Measurements from ENCODE around the gene DPM2. TPM values are rescaled to one million over a fixed set of nuclear protein-coding genes. Genes with fewer than 3 reads are reported as not detected.

Gene DPM2
- total RNA-seq, 2 donors from 2014 or later, result 26.0 to 49.8 TPM

- ATAC-seq (no peak), DNase-seq (ENCODE audit: low spot score in 2 of 2) (no peak)
- H3K9me3 Mint-ChIP-seq, result no peaks in the 10 kb centered on the region
- H3K36me3 Mint-ChIP-seq, result no peaks in the 10 kb centered on the region
- peak overlapping the region; percentile 60 to 95 for H3K27ac Mint-ChIP-seq
Observed at GRCh38 chr9:127947841-127948710, 10.4 kb upstream of the DPM2 start.

DNA sequence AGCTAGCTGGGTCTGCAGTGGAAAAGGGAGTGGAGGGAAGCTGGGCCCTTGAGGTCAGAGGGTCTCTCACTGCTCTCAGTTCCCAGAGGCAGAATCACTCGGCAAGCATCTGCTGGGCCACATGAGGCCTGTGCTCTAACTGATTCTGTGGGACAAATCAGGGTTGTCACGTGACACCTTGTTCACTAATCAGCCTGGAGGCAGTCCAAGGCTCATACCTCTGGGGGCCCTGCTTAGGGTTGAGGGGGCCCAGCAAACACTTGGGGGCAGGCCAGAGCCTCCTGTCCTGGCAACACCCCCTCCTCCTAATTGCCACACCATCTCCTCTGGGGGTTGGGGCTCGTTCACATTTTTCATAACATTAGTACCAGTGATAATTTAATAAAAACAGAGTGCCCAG is 9.1 kb upstream of the DPM2 start:
- no peaks in the 10 kb centered on the region for H3K36me3 Mint-ChIP-seq
- DNase-seq (ENCODE audit: low spot score in 2 of 2), result no peak
- ATAC-seq, result no peak
- no peaks in the 10 kb centered on the region for H3K9me3 Mint-ChIP-seq
- H3K27ac Mint-ChIP-seq, result peak overlapping the region; percentile 60 to 93

GRCh38 chr9:127945942-127946341 is 8.3 kb upstream of the DPM2 start:
- ATAC-seq (no peak), DNase-seq (ENCODE audit: low spot score in 2 of 2) (no peak)
- Mint-ChIP-seq H3K9me3 (no peaks in the 10 kb centered on the region), H3K27ac (peak overlapping the region; percentile 24 to 50), H3K36me3 (no peaks in the 10 kb centered on the region)

DNA sequence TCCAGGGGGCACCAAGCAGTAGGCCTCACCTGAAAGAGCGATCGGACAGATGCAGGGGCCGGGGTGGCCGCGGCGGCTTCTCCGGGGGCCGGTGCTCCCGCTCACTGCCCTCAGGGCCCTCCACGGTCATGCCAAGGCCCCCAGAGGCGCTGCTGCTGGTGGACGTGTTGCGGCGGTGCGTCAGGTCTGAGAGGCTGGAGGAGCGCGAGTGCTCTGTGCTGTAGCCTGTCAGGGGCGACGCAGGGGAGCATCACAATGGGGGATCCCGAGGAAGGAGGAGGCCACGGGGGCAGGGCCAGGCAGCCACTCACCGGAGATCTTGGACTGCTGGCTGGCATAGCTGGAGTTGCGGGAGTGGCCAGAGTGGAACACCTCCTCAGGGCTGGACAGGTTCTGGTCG is 7.7 kb upstream of the DPM2 start:
- ATAC-seq (no peak), DNase-seq (ENCODE audit: low spot score in 2 of 2) (no peak)
- no peaks in the 10 kb centered on the region for H3K36me3 Mint-ChIP-seq
- H3K9me3 Mint-ChIP-seq, result no peaks in the 10 kb centered on the region
- no peak overlapping the region for H3K27ac Mint-ChIP-seq

DNA sequence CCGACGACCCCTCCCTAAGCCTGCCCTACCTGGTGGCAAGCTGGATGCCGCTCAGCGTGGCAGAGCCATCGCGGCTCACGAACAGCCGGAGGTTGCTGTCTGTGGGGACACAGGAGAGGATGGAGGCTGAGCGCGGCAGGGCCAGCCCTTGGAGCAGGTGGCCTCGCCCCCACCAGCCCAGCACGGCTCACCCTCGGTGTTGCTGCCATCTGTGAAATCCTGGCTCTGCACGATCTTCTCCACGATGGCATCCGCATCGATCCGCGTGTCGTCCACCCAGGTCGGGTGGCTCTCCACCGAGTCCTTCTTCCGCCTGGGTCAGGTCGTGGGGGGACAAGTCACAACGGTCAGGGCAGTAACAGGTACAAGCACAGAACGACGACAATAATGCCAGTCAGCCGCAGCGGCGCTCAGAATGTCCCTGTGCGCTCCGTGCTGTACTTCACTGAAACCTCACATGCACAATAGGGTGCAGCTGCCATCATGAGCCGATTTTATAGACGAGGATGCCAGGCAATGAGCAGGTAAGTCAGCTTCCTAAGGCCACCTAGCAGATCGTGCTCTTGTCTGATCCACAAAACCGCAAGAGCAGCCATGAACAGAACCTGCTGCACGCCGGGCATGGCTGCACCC is 7.0 kb upstream of the DPM2 start:
- no peak for ATAC-seq
- Mint-ChIP-seq H3K9me3 (no peaks in the 10 kb centered on the region), H3K27ac (peak overlapping the region in 1 of 2 donors; percentile 50), H3K36me3 (no peaks in the 10 kb centered on the region)
- no peak for DNase-seq (ENCODE audit: low spot score in 2 of 2)

GRCh38 chr9:127943731-127944144 is 6.1 kb upstream of the DPM2 start:
- H3K36me3 Mint-ChIP-seq, result no peaks in the 10 kb centered on the region
- H3K9me3 Mint-ChIP-seq, result no peaks in the 10 kb centered on the region
- peak in 1 of 2 donors; percentile 84 for DNase-seq (ENCODE audit: low spot score in 2 of 2)
- H3K27ac Mint-ChIP-seq, result peak overlapping the region; percentile 35 to 85
- peak; percentile 84 to 87 for ATAC-seq

DNA sequence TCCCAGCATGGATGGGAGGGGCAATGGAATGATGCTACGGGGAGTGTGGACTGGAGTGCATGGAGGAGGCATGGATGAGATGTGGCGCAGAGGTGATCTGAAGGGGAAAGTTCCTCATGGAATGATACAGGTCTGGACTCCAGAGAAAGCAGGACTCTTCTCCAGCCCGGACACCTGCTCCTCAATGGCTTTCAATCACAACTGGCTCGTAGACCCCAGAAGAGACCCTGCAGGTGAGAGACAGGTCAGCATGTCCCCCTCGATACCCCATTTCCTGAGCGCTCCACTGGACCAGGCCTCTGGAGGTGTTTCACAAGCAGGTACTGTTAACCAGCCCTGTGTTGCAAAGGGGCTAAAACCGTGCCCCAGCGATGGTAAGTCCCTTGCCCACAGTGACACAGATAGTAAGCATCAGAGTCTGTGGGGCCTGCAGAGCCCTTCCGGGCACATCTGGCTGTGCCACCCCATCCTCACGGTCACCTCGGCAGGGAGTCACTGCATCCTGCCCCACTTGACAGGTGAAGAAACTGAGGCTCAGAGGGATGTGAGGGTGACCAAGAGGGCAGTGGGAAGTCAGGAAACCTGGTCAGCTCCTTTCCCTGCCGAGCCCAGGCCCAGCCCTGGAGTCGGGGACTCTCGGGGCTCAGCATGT is 5.5 kb upstream of the DPM2 start:
- no peak for DNase-seq (ENCODE audit: low spot score in 2 of 2)
- no peak for ATAC-seq
- Mint-ChIP-seq H3K27ac (peak overlapping the region; percentile 10 to 57), H3K9me3 (no peaks in the 10 kb centered on the region), H3K36me3 (no peaks in the 10 kb centered on the region)

- peak overlapping the region; percentile 10 to 57 for H3K27ac Mint-ChIP-seq
Observed at GRCh38 chr9:127942216-127943010, 4.8 kb upstream of the DPM2 start.

GRCh38 chr9:127941961-127942215 is 4.2 kb upstream of the DPM2 start:
- no peak for DNase-seq (ENCODE audit: low spot score in 2 of 2)
- ATAC-seq, result no peak
- no peaks in the 10 kb centered on the region for H3K9me3 Mint-ChIP-seq
- H3K27ac Mint-ChIP-seq, result peak overlapping the region in 1 of 2 donors; percentile 57
- peaks cover 0 to 7% of the 10 kb centered on the region in 2 donors for H3K36me3 Mint-ChIP-seq

More at GRCh38 chr9:127942216-127943010, 4.8 kb upstream of the DPM2 start:
- ATAC-seq (peak; percentile 39 to 48), DNase-seq (ENCODE audit: low spot score in 2 of 2) (peak in 1 of 2 donors; percentile 68)
- Mint-ChIP-seq H3K36me3 (peaks cover 0 to 2% of the 10 kb centered on the region in 2 donors), H3K9me3 (no peaks in the 10 kb centered on the region)

DNA sequence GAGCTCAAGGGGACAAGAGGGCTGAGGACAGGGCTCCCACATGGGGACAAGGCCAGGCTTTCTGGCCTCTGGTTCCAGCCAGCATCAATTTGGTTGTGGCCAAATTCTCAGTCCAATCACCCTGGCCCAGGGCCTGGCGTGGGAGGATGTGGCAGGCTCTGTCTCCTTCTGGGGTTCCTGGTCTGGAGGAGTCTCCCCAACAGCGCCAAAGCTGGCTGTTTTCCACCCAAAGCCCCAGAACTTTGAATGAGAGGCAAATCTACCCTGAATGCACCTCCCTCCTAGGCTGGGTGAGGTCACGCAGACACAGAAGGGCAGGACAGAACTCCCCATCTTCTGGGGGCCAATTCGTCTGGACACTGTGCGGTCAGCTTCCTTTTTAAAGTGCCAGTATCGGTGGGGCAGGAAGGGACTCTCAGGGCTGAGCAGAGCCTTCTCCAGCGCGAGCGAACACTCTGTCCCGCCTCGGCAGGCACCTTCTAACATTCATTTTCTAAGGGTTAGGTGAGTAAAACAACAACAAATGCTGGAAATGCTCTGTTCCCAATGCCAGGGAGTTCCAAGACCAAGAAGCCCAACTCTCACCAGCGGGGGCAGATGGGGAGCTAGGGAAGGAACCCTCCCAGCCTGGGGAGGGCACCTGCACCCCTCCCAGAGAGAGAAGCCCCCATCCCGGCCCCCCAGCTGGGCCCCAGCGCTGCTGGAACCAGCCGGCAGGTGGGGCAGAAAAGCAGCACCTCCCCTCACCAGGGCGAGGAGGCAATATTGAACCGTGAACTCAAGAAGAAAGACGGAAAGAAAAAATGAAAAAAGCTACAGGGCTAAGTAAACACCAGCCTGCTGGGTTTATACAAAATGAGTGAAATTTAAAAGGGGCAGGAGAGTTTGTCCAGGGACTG is 3.7 kb upstream of the DPM2 start:
- ATAC-seq (no peak), DNase-seq (ENCODE audit: low spot score in 2 of 2) (no peak)
- Mint-ChIP-seq H3K27ac (peak overlapping the region in 1 of 2 donors; percentile 57), H3K9me3 (no peaks in the 10 kb centered on the region), H3K36me3 (peaks cover 2 to 13% of the 10 kb centered on the region in 2 donors)

DNA sequence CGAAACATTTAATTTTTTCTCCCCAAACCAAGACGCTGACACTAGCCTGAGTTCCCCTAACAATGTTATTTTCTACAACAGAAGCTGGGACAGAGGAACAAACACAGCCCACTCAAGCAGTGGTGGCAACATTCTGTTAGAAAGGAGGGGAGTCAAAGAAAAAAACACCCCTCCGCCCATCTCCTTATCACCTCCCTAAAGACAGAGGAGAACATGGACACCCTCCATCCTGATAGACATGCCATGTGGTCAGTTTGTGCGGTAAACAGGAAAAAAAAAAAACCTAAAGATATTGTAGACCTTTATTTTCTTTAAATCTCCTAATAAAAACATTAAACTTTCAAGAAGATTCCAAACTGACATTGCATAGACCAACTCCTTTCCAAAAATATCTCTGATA is 2.9 kb upstream of the DPM2 start:
- peaks cover 7 to 19% of the 10 kb centered on the region in 2 donors for H3K36me3 Mint-ChIP-seq
- no peaks in the 10 kb centered on the region for H3K9me3 Mint-ChIP-seq
- DNase-seq (ENCODE audit: low spot score in 2 of 2), result no peak
- ATAC-seq, result no peak
- H3K27ac Mint-ChIP-seq, result peak overlapping the region in 1 of 2 donors; percentile 57

DNA sequence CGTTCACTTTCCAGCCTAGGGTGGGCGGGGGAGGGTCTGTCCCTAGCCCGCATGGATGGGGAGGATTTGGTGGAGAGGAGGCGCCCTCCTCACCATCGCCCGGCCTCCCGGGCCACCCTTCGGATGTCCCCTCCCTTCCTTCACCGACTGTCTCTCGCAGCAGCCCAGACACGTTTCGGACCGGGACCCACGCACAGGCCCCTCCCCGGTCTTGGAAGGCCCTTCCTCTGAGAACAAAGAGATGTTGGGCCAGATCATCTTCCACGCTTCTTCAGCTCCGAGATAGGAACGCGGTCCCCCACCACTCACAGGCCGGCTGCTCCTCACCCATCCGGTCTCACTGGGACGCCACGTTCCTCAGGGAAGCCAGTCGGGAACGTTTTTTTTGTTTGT is 640 bp upstream of the DPM2 start:
- Mint-ChIP-seq H3K27ac (peak overlapping the region; percentile 22 to 95), H3K36me3 (peaks cover 7 to 19% of the 10 kb centered on the region in 2 donors), H3K9me3 (no peaks in the 10 kb centered on the region)
- no peak for ATAC-seq
- no peak for DNase-seq (ENCODE audit: low spot score in 2 of 2)

- Mint-ChIP-seq H3K27ac (peak overlapping the region; percentile 95 to 97), H3K9me3 (no peaks in the 10 kb centered on the region), H3K36me3 (peaks cover 7 to 19% of the 10 kb centered on the region in 2 donors)
- no peak for ATAC-seq
- no peak for DNase-seq (ENCODE audit: low spot score in 2 of 2)
Observed at GRCh38 chr9:127937056-127937387, 632 bp downstream of the DPM2 start.

DNA sequence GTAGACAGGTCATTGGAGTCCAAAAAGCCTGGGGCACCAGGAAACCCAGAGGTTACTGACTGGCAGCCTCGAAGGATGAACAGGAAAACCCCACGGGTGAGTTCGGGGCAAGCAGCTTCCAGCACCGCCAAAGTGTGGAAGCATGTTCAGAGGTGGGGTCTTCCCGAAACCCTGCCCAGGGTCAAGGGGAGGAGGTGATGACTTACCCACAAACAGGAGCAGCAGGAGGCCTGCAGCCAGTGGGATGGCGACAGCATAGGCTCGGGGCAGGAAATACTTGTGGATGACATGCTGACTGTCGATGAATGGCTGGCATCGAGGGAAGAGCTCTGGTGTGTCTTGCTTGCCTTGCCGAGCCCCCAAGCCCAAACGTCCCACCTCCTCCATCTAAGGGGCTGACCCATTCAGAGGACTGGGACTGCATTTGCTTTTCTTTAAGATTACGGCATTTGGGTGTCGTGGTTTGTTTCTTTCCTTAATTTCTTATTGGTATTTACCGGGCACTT is 1.3 kb downstream of the DPM2 start:
- peaks cover 7 to 19% of the 10 kb centered on the region in 2 donors for H3K36me3 Mint-ChIP-seq
- DNase-seq (ENCODE audit: low spot score in 2 of 2), result no peak
- H3K9me3 Mint-ChIP-seq, result no peaks in the 10 kb centered on the region
- peak overlapping the region; percentile 95 to 97 for H3K27ac Mint-ChIP-seq
- no peak for ATAC-seq

DNA sequence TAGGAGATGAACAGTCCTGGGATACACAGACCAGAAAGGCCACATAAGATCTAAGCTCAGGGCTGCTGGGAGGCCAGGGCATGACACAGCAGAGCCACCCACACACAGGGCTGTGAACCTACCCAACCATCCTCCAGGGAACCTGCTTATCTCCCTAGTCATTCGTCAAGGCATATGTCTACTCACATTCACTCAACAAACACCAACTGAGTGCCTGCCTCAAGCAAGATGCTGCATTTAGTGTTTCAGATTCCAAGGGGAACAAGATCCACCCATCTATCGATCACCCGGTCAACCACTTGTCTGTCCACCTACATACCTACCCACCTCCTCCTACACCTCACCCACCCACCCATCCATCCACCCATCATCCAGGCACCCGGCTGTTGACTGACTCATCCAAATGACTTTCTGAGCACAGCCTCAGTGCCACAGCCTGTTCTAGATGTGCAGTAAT is 1.9 kb downstream of the DPM2 start:
- ATAC-seq, result peak in 1 of 2 donors; percentile 27

More for the DNA sequence above, 1.9 kb downstream of the DPM2 start:
- Mint-ChIP-seq H3K9me3 (no peaks in the 10 kb centered on the region), H3K36me3 (peaks cover 7 to 19% of the 10 kb centered on the region in 2 donors), H3K27ac (peak overlapping the region; percentile 95 to 97)
- DNase-seq (ENCODE audit: low spot score in 2 of 2), result no peak
